Right atrium auricular region (tissue), 2 donors: ENCODE data around the gene FOXP4. TPM values are rescaled to one million over a fixed set of nuclear protein-coding genes. Genes with fewer than 3 reads are reported as not detected.
A peak's percentile ranks its signal among the peaks of the same experiment; 100 is the strongest.

Experiments
- DNase-seq: peaks from one replicate; pipeline ENCODE4 v3.0.0-alpha.2; 2019; ENCODE audit warnings: low spot score
- H3K27ac ChIP-seq, 2 donors: fragments of 200-600 bp; sonication (generic); 1 replicate in 1 of 2; 2 replicates in 1 of 2; pipeline ENCODE4 v1.5.1; 2016 to 2019
- H3K27me3 ChIP-seq, 2 donors: fragments of 200-600 bp; sonication (generic); one replicate each; pipeline versions ENCODE4 v1.5.1 to v1.6.0; 2017 to 2019
- H3K36me3 ChIP-seq: fragments of 200-600 bp; sonication (generic); one replicate; pipeline ENCODE4 v1.5.1; 2016
- H3K4me1 ChIP-seq, 2 donors: fragments of 200-600 bp; sonication (generic); one replicate each; pipeline versions ENCODE4 v1.5.1 to v1.6.0; 2017 to 2019
- H3K4me3 ChIP-seq, 2 donors: fragments of 200-600 bp; sonication (generic); 1 replicate in 1 of 2; 2 replicates in 1 of 2; pipeline ENCODE4 v1.5.1; 2017 to 2019; ENCODE audit warnings: mild to moderate bottlenecking in 1 of 2, moderate library complexity in 1 of 2
- H3K9me3 ChIP-seq, 2 donors: fragments of 200-600 bp; sonication (generic); one replicate each; pipeline ENCODE4 v1.5.1; 2019
- CTCF ChIP-seq, 2 donors: fragments of 200-600 bp; sonication (generic); IDR thresholded peaks; one replicate each; pipeline ENCODE4 v1.5.1; 2019; ENCODE audit warnings: antibody characterized with exemption in 2 of 2
- total RNA-seq, 2 donors: library from RNA; depleted of rRNA; stranded (reverse); fragments of >200 nt; gene quantifications; one replicate each; pipeline ENCODE4 v1.1.0, GENCODE V29; 2016

Gene FOXP4
- total RNA-seq, 2 donors from 2014 or later: 9.3 to 20.2 TPM

- Histone ChIP-seq H3K27me3 (no peaks in the 10 kb centered on the region), H3K27ac (peak overlapping the region; percentile 71 to 80), H3K36me3 (no peaks in the 10 kb centered on the region), H3K4me1 (peaks cover 0 to 16% of the 10 kb centered on the region in 2 donors), H3K4me3 (peak overlapping the region; percentile 57 to 58), H3K9me3 (no peaks in the 10 kb centered on the region)
- no peak for TF ChIP-seq CTCF (IDR thresholded peaks at IDR 0.05)
- DNase-seq: no peak
These were observed 14.4 kb downstream of the FOXP4 start for GRCh38 chr6:41560431-41561192.

GRCh38 chr6:41561416-41561815 is 15.2 kb downstream of the FOXP4 start:
- Histone ChIP-seq H3K36me3 (peaks cover 5% of the 10 kb centered on the region), H3K4me3 (peak overlapping the region; percentile 57 to 58), H3K27ac (peak overlapping the region; percentile 71 to 80), H3K27me3 (no peaks in the 10 kb centered on the region), H3K9me3 (no peaks in the 10 kb centered on the region), H3K4me1 (peaks cover 0 to 16% of the 10 kb centered on the region in 2 donors)
- TF ChIP-seq CTCF (IDR thresholded peaks at IDR 0.05): no peak
- no peak for DNase-seq

- Histone ChIP-seq H3K27ac (no peak overlapping the region), H3K27me3 (no peaks in the 10 kb centered on the region), H3K4me3 (no peak overlapping the region), H3K4me1 (peaks cover 0 to 19% of the 10 kb centered on the region in 2 donors), H3K36me3 (peaks cover 13% of the 10 kb centered on the region), H3K9me3 (no peaks in the 10 kb centered on the region)
- no peak for TF ChIP-seq CTCF (IDR thresholded peaks at IDR 0.05)
- no peak for DNase-seq
These were observed 16.0 kb downstream of the FOXP4 start for GRCh38 chr6:41561931-41562911.

GRCh38 chr6:41563060-41563776 is 17.0 kb downstream of the FOXP4 start:
- DNase-seq: no peak
- Histone ChIP-seq H3K4me1 (peaks cover 0 to 28% of the 10 kb centered on the region in 2 donors), H3K27me3 (no peaks in the 10 kb centered on the region)

More at GRCh38 chr6:41563060-41563776, 17.0 kb downstream of the FOXP4 start:
- Histone ChIP-seq H3K27ac (no peak overlapping the region), H3K9me3 (no peaks in the 10 kb centered on the region), H3K36me3 (peaks cover 15% of the 10 kb centered on the region), H3K4me3 (no peak overlapping the region)
- no peak for TF ChIP-seq CTCF (IDR thresholded peaks at IDR 0.05)
